NCI-H510A (cell line): ENCODE results near the gene TBC1D4.

ENCODE experiments used
- DNase-seq: peaks from one replicate; lab custom pipeline; 2025; lab: John Stamatoyannopoulos, UW

Gene TBC1D4

DNA sequence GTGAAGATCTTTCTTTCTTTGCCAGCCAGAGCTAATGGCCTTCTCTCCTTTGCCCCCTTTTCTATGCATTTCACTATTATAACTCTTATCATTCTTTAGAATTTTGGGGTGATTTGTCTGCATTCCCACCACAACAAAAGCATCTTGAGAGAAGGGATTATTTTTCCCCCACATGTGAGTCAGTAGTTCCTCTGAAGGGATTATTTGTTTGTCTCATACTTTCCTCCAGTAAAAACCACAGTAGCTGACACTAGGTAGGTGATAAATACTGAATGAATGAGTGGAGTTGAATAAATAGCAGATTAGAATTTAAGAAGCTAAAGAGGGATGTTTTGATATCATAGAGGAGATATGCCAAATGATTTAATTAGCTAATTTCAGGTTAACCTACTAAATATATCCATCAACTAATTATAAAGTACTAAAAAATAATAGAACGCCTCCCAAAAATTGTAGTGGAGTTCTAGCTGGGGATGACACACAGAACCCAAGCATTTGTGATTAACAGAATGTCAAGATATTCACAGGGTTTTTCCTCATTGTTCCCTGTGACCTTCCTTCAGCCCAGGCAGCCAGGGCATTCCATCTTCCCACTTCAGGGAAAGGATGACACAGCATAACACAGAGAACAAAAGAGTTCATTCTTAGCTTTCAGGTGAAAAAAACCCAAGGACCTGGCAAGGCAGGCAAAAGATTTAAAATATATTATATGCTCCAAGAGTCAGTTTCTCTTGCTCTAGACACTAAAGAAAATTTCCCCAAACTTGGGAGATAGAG lies 3.5 kb upstream of the TBC1D4 start:
- no peak for DNase-seq

DNA sequence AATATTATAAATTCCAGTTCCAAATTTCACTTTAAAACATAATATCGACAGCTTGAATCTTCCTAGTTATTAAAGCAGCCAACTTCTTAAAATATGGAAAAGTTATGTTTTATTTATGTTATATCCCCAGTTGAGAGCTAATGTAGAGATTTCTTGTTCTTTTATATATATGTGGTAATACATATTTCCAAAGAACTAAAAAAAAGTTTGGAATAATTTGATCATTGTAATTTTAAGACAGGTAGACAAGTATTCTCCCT lies 781 bp upstream of the TBC1D4 start:
- DNase-seq = no peak

DNA sequence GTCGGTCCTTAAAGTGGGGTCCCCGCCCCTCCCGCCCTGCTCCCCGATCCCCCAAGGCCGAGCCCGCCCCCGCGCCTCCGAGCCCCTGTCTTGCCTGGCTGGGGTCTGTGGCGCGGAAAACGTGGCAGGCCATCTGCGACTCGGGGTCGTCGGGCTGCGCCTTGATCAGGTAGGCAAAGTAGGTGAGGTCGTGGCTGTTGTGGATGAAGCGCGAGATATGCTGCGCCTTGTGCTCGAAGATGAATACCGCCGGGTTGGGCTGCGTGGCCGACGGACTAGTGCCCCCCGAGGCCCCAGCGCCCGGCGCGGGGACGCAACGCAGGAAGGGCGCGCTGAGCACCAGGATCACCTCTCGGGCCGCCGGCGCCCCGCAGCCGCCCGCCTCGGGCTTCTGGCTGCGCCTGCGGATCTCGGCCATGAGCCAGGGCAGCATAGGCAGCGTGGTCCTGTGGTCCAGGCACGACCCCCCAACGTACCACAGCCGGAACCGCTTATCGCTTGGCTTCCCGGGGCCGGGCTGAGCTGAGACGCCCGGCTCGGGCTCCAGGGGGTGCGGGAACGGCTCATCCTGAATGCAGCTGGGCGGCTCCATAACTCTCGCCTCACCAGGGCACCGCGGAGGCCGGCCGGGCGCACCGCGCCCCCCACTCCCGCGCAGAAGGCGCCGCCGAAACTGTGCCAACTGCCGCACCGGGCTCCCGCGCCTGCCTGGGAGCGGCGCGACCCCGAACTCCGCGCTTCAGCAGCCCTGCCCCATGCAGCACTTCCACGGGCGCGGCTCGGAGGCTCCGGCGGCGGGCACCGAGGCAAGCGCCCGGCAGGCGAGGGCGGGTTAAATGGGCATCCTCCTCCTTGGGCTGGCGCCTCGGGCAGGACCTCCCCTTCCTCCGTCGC lies 546 bp downstream of the TBC1D4 start:
- DNase-seq = no peak

DNA sequence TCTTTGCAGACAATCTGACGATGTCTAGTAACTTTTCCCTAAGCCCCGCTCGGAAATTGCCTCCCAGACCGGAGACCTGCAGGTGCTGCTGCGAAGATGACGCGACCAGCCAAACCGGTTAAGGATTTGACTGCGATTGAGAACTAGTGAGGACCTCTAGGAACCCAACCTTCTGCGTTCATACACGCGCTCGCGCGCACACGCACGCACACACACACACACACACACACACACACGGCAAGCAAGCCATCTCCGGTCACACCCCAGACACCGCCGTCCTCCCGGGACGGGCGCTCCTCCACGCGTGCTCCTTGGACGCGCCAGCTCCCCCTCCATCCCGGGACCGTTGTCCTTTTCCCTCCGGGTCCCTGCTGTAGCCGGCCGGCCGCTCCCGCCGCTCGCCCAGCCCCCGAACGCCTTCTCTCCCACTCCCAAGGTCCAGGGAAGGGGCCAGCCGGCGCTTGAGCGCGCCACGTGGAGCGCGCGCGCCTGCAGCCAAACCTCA lies 1.2 kb downstream of the TBC1D4 start:
- no peak for DNase-seq

DNA sequence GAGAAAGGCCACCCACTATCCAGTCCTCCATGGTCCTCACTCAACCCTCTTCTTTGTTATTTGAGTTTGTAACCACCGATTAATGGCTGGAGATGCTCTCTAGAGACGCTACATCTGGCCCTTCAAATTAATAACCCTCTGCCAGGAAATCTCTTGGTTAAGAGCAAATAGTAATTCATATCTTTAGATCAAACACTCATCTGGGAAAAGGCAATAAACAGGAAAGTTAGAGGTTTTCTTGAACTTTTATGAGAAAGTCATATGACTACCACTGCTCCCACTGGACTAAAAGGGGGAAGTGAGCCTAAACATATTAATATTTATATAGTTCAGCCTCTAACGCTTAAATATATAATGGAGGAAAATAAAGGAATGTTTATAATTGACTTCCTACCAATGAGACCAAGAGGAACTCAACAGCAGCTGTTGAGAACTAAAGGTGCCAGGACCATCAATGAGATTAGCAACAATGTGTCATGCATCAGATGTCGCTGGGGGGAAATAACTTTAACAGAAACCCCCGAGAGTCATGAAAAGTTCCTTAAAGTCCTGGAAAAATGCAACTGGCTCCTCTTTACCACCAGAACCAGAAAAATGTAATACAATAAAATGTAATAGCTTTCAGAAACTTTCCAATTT lies 2.7 kb downstream of the TBC1D4 start:
- no peak for DNase-seq

DNA sequence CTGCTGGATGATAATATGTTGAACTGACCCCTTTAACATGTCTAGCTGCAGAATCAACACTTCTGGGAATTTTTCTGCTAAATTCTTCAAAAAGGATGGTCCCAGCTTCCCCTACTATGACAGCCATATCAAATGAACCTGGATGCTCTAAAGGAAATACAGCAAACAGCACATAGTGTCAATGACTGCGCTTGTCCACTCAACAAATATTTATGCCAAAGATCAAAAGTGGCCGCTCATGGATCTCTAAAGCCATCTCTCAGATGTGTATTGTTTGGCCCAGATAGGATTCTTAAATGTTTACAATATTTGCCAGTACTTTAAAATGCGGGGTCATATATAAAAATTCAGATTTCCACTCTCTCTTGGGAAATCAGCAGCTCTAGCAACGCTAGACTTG lies 3.3 kb downstream of the TBC1D4 start:
- no peak for DNase-seq

DNA sequence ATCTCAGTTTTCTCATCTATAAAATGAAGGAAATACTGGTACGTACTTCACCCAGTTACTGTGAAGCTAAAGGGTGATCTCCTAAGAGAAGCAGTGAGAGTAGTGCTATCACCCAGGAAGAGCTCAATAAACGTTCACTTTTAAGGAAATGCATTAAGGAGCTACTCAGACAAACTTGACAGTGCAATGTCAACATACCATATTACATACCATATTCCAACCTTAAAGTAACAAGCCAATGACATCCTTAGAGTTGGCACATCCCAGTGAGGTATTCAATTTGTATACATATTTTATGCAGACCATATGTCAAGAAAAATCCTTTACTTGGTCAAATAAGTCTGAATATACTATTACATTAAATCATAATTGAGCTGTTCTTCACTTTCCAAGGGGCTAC lies 7.0 kb downstream of the TBC1D4 start:
- DNase-seq = no peak

DNA sequence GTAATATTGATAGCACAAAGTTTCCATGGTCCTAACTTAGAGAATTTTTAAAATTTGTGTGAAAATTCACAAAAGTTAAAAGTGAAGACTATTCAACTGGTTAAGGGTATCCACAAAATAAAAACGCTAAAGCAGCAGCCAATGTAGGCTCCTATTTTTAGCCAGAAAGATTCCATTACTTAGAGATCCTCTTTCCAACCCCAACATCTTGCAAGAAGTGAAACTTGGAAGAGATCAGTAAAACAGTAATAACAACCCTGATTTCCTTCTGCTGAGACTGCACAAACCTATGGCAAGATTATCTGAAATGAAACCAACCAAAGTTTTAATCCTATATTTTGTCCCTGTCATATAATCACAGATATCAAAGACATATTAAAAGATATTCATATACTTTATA lies 8.5 kb downstream of the TBC1D4 start:
- DNase-seq = no peak

DNA sequence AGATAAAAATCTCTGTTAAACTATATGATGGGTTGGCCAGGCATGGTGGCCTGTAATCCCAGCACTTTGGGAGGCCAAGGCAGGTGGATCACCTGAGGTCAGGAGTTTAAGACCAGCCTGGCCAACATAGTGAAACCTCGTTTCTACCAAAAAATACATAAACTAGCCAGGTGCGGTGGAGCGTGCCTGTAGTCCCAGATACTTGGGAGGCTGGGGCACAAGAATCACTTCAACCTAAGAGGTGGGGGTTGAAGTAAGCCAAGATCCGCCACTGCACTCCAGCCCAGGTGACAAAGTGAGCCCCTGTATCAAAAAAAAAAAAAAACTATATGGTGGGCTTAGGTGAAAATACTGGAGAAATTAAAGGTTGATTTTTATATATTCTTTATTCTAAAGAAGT lies 11.3 kb downstream of the TBC1D4 start:
- no peak for DNase-seq

DNA sequence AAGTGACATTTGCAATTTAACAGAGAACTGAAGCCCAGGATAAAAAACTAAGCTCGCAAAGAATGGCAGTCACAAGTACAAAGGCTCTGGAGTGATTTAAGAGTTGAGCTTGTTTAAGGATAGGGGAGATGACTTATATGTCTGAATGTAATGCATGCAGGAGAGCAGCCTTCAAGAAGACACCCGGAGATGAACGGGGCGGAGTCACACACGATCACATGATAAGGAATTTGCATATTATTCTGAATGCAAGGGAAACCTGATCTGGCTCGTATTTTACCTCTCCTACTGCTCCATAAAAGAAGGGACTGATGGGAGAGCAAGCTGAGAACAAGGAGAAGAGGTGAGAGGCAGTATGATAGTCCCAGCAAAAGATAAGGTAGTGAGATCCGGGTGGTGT lies 12.9 kb downstream of the TBC1D4 start:
- DNase-seq = no peak

DNA sequence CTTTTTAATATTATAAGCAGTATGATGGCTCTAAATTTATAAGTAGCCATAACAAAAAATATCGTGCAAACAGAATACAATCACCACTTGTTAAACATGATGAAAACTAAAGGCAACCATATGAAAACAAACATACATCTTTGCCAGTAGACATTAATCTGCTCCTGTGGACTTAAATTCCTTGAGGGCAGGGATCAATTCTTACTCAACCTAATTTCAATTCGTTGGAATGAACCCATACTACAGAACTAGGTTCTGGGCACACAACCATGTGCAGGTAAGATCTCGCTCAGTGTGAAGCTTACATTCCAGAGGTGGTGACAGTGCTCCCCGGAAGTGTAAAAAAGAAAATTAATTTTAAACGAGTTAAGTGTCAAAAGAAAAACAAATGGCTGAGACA lies 13.4 kb downstream of the TBC1D4 start:
- DNase-seq = no peak

DNA sequence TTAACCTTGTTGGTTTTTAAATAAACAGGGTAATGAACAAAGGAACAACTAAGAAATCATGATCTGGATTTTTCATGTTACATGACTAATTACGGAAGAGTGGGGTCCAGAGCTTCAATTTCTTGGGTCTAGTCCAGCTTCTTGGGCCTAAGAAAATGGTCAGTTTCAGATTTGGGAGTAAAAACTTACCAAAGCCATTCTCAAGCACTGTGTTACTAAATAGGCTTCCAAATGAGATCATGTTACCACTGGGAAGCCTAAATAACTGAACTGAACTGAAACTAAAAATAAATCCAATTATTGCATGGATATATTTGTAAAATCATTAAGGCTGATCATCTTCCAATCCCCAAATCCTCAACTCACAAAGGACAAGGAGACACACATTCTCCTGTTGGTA lies 13.9 kb downstream of the TBC1D4 start:
- DNase-seq = no peak

DNA sequence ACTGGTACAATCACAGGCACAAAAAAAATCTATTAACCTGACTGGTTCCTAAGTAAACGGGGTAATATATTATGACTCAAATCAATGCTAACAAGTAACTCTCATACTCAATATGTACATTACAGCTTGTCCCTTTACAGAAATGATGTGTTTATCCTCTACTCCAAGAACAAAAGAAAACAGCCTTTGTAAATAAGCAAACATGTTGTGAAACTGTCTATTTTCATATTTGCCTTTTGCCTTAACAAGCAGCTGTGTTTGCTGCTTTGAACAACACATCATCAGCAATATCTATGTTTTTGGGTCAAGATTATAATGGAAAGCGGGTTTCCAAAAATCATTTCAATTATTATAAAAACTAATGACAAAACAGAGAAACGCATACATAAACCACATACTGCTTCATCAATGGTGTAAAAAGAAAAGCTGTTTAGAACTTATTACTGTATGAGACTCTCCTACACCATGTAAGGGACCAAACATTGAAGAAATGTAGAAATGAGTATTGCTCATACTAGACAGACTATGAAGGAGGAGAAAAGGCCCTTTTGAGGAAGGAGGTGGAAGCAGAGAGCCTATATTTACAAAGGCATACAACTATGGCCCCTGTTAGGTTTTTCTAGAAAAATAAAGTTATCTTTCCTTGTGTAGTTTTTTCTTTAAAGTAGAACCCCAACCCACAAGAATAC lies 14.8 kb downstream of the TBC1D4 start:
- no peak for DNase-seq

DNA sequence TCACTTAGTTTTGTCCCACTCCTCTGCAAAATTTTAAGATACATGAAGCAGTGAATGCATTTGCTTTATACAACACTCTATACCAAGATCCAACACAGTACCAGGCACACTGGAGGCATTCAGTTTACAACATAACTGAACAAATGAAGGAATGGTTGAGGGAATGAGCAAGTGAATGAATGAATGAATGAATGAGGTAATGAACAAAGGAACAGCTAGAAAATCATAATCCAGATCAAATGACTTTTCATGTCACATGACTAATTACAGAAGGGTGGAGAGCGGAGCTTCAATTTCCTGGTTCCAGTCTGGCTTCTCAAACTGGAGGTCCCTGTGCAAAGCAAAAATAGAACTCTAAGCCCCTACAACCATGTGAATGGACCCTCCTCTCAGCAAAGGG lies 16.7 kb downstream of the TBC1D4 start:
- no peak for DNase-seq

DNA sequence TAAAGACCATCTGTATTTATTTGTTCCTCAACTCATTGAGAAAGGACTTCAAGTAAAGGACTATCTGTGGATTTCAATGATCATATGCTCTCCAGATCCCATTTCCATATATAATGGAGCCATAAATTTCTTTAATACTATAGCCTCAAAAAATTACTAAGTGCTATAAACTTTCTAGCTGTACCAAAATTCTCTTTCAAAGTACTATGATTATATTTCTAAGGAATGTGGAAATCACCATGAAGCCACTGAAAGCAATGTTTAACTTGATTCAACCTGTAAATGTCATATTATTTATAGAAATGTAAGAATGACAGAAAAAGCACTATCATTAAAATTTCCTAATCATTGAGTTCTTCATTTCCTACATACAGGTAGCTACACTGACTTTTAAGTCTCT lies 20.7 kb downstream of the TBC1D4 start:
- no peak for DNase-seq

DNA sequence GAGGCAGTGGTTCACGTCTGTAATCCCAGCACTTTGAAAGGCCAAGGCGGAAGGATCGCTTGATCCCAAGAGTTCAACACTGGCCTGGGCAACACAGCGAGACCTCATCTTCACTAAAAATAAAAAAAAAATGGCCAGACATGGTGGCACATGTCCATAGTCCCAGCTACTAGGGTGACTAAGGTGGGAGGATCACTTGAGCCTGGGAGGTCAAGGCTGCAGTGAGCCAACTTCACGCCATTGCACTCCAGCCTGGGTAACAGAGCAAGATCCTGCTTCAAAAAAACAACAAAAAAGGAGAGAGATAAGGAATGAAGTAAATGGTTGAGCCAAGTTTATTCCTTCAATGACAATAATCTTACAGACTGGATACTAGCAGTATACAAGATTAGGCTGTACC lies 21.3 kb downstream of the TBC1D4 start:
- DNase-seq = no peak

DNA sequence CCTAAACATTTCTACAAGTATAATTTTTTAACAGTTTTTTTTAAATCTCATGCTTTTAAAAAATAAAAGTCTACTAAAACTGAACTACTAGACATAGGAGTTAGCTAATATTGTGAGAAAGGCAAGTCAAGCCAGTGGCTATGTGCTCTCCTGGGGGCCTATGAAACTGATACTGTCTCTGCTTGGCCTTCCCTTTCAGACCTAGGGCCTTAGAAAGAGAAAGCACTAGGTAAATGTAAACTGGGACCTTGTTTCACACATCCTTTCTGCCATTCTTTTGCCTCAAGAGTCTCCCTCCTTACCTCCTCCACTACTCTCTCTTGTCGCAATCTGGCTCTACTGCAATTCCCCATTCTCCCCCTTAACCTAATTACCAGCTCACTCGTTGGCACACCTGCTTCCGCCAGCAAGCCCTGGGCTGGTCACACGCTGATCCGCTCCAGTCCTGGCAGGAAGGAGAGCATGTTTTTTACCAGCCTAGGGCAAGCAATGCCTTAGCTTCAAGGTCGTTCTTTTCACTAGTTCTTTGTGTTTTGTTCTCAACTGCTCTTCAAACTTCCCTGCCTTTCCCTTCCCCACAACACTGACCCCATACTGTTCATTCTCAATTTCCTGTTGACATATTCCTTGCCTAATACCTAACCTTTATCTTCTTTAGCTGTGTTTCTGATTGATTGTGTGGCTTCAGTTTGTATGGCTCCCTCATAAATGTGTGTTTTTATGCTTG lies 23.1 kb downstream of the TBC1D4 start:
- DNase-seq = no peak

DNA sequence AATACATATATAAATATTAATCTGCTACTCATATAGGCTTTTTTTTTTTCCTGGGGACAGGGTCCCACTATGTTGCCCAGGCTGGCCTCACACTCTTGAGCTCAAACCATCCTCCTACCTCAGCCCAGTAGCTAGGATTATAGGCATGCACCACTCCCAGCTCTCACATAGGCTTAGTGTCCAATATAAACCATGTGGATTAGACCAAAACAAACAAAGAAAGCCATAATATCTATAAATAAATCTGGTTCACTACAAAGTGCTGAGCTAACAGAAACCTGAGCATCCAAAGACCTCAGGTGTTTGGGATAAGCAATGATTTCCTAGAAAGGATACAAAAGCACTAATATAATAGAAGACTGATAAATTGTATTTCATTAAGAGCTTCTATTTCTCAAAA lies 26.0 kb downstream of the TBC1D4 start:
- no peak for DNase-seq

DNA sequence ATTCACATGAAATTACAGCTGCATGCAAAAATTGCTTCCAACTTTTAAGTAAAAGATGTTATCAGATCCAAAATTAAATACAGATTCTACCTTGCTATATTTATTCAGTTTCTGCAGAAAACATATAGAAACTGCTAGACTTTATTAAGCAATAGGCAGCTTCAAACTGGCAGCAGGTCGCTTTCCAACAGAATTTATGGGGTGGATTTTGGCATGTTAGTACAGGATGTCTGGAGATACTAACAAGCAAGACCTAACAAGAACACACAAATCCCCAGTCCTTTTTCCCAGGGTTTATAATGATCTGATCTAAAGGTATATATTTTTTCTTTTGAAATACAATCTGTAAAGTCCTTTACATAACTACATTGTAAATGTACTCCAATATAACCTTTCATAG lies 27.5 kb downstream of the TBC1D4 start:
- DNase-seq = no peak

DNA sequence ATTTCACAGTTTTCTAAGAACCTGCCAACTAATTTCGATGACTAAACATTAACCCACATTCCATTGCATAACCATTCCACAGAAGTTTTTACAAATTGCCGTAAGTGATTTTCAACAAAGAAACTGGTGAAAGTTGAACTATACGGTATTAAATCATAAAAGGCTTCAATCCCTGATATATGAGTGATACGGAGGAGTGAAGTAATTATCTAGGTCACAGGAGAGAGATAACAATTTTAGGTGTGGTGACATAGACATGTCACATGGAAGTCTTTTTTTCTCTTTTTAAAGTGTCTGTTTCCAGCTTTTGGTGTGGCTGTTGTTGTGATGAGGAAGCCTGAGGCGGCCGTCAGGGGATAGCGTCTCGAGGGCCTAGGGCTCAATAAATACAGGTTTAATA lies 29.4 kb downstream of the TBC1D4 start:
- no peak for DNase-seq

DNA sequence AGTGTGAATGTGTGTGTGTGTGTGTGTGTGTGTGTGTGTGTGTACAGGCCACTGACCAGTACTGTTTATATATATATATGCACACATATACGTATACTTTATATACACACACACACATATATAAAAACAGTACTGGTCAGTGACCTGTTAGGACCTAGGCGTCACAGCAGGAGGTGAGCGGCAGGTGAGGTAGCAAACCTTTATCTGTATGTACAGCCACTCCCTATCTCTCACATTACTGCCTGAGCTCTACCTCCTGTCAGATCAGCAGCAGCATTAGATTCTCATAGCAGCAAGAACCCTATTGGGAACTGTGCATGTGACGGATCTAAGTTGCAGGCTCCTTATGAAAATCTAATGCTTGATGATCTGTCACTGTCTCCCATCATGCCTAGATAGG lies 34.5 kb downstream of the TBC1D4 start:
- DNase-seq = no peak

DNA sequence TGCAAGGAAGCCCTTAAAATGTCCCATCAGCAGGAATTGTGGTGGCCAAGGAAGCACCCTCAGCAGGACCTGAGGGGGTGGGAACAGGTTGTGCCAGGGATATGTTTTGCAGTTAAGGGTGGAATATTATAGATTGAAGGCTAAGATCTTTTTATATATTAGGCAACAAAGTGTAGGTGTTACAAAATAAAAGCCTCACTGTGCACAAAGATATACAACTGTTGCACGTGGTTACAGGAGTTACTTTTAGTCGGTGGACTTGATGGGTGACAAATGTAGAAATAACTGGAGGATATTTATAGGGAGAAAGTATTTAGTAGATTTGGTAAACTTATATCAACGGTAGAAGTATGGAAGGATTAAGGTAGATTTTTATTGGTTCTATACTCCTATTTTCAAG lies 35.1 kb downstream of the TBC1D4 start:
- no peak for DNase-seq
